DOHH2 (cell line): ENCODE data around the gene TUBD1.

Experiments used
- CTCF ChIP-seq: fragments of 200-600 bp; sonication (generic); IDR thresholded peaks from one replicate; pipeline ENCODE4 v1.5.1; 2014; ENCODE audit warnings: antibody characterized with exemption, mild to moderate bottlenecking, low read depth, low read length; ENCODE audit not compliant: poor library complexity, severe bottlenecking
- EZH2phosphoT487 ChIP-seq: fragments of 200-600 bp; sonication (generic); IDR thresholded peaks from 2 replicates; pipeline ENCODE4 v1.6.1; 2017; ENCODE audit warnings: borderline replicate concordance, mild to moderate bottlenecking, antibody characterized with exemption, low read length, moderate library complexity, mixed read lengths

DNA sequence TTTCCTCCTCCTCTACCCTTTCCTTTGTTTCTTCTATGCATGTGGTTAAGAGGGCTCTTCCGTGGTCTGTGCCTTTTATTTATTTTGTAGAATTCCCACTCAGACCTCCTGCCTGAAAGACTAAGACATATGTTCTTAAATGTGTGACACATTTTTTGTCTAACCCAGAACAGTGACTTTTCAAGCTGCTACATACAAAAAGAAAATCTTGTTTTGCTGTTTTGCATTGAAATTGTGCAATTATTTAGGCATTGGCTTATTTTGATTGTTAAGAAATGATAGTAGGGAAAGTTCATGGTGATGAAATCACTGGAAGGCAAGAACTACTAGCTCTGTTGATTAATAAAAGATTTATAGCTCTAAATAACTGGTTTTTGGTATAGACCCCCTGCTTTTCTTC, 76.8 kb downstream of the TUBD1 start:
- TF ChIP-seq CTCF (no peak), EZH2phosphoT487 (no peak)
